Fibroblast of lung (primary cell): ENCODE data around the gene DNAJC7.

ENCODE experiments used
- EZH2 ChIP-seq: IDR thresholded peaks from 2 replicates; pipeline ENCODE4 v1.5.1; 2012; ENCODE audit warnings: low read length, control low read depth, mild to moderate bottlenecking; ENCODE audit errors: missing control alignments
- TF ChIP-seq, protein P1 (sequence below), 2 donors: IDR thresholded peaks in 1 of 2; conservative IDR thresholded peaks in 1 of 2; 1 replicate in 1 of 2; 2 replicates in 1 of 2; pipeline ENCODE4 v1.5.1; 2011 to 2012; ENCODE audit warnings: low read length in 2 of 2, control low read depth in 1 of 2, inconsistent platforms in 1 of 2, low read depth in 1 of 2, mild to moderate bottlenecking in 1 of 2

DNA sequence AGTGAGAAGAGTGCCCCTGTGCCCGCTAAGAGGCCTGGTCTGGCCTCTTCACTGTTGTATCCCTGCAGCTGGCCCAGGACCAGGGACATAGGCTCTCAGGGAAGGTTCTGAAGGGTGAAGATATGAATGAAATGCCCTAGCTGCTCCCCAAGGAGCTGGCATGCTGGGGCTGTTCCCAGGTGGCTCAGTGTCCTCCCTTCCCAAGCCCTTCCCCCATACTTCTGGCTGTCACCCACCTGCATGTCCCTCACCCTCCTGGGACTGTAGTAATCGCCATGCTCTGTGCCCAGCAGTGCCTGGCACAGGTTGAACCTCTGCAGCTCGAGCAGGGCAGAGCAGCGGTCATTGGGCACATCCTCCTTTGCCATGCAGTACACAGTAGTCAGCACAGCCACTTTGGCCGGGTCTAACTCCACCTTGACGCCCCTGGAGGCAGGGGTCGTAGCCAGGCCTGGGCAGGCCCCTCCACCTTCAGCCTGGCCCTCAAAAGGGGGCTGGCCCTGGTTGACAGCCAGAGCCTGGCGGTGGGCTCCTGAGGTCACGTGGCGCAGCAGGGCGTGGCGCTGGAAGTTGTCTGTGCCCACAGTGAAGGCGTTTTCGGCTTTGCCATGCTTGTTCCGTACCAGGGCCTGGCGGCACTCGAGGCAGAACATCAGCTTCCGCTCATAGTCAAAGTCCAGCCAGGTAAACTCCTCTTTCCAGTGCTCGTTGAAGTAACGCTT lies 25.5 kb upstream of the DNAJC7 start:
- TF ChIP-seq, protein P1, sequence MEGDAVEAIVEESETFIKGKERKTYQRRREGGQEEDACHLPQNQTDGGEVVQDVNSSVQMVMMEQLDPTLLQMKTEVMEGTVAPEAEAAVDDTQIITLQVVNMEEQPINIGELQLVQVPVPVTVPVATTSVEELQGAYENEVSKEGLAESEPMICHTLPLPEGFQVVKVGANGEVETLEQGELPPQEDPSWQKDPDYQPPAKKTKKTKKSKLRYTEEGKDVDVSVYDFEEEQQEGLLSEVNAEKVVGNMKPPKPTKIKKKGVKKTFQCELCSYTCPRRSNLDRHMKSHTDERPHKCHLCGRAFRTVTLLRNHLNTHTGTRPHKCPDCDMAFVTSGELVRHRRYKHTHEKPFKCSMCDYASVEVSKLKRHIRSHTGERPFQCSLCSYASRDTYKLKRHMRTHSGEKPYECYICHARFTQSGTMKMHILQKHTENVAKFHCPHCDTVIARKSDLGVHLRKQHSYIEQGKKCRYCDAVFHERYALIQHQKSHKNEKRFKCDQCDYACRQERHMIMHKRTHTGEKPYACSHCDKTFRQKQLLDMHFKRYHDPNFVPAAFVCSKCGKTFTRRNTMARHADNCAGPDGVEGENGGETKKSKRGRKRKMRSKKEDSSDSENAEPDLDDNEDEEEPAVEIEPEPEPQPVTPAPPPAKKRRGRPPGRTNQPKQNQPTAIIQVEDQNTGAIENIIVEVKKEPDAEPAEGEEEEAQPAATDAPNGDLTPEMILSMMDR (conservative IDR thresholded peaks at IDR 0.05 in 1 of 2, IDR thresholded peaks at IDR 0.05 in 1 of 2; ENCODE audit: low read depth in 1 of 2, low read length in 2 of 2): no peak
- TF ChIP-seq EZH2: no peak
